GM12878 (cell line): Measurements from ENCODE around the gene CD82. TPM values are rescaled to one million over a fixed set of nuclear protein-coding genes. Genes with fewer than 3 reads are reported as not detected.

ENCODE experiments used
- ATAC-seq: fragments of 200-7000 bp; cut with Tn5 transposase; 3 replicates; pipeline ENCODE4 v1.9.1; 2020; ENCODE audit warnings: mild to moderate bottlenecking, moderate library complexity
- BruUV-seq: library from RNA; stranded (reverse); fragments of 400-500 nt; replicated peaks from 2 replicates; lab custom pipeline; 2021; lab: Mats Ljungman, UMichigan
- CTCF ChIA-PET: fragments of 300-600 bp; sonication (Branson Sonifier 250); formaldehyde crosslinking; extraction: SDS; loops from one replicate; lab custom pipeline; 2021; ENCODE audit warnings: inconsistent platforms; lab: Yijun Ruan, JAX
- POLR2A ChIA-PET: fragments of 350-600 bp; formaldehyde crosslinking; extraction: SDS; loops from one replicate; lab custom pipeline; 2021; ENCODE audit warnings: inconsistent platforms; lab: Charles Lee
- RAD21 ChIA-PET: fragments of 300-600 bp; sonication (Branson Sonifier 250); formaldehyde crosslinking; loops from one replicate; lab custom pipeline; 2023; ENCODE audit warnings: antibody characterized with exemption; ENCODE audit not compliant: unreplicated experiment; lab: Charles Lee
- SMC1A ChIA-PET: fragments of 300-600 bp; sonication (Branson Sonifier 250); formaldehyde crosslinking; loops from one replicate; lab custom pipeline; 2023; ENCODE audit not compliant: unreplicated experiment, uncharacterized antibody; lab: Charles Lee
- DNase-seq: peaks from one replicate; pipeline ENCODE4 v3.0.0-alpha.2; 2011; ENCODE audit warnings: low read depth, low spot score
- FAIRE-seq: peaks from 3 replicates; lab custom pipeline; 2011; peaks lifted over from hg19 to GRCh38; lab: Jason Lieb, UNC
- H2AFZ ChIP-seq: 2 replicates; pipeline ENCODE4 v1.6.0; 2011; ENCODE audit warnings: low read depth, low read length, control low read depth; ENCODE audit not compliant: control insufficient read depth
- H3K27ac ChIP-seq: 2 replicates; pipeline ENCODE4 v1.5.1; 2011; ENCODE audit warnings: control low read depth; ENCODE audit not compliant: control insufficient read depth, insufficient read depth
- H3K27me3 ChIP-seq, 2 experiments: replicated peaks in 1 of 2; 2 replicates each; pipeline versions ENCODE4 v1.6.0 to v1.6.1; 2011; ENCODE audit warnings: low read length in 1 of 2; ENCODE audit not compliant: control insufficient read depth in 2 of 2, insufficient read depth in 2 of 2
- H3K36me3 ChIP-seq, 2 experiments: 2 replicates each; pipeline ENCODE4 v1.5.1; 2011; ENCODE audit warnings: low read length in 1 of 2; ENCODE audit not compliant: control insufficient read depth in 2 of 2, insufficient read depth in 2 of 2
- H3K4me1 ChIP-seq: 2 replicates; pipeline ENCODE4 v1.6.1; 2011; ENCODE audit warnings: mild to moderate bottlenecking, low read length, moderate library complexity, mixed read lengths; ENCODE audit not compliant: control insufficient read depth, insufficient read depth
- H3K4me2 ChIP-seq: 2 replicates; pipeline ENCODE4 v1.6.0; 2011; ENCODE audit warnings: control low read depth; ENCODE audit not compliant: control insufficient read depth, insufficient read depth
- H3K4me3 ChIP-seq: fragments of 200-600 bp; sonication (generic); 2 replicates; pipeline ENCODE4 v1.5.1; 2016
- H3K79me2 ChIP-seq: 2 replicates; pipeline ENCODE4 v1.6.0; 2011; ENCODE audit warnings: low read length; ENCODE audit not compliant: control insufficient read depth, insufficient read depth
- H3K9ac ChIP-seq: 2 replicates; pipeline ENCODE4 v1.8.0; 2011; ENCODE audit warnings: low read length, control low read depth, mixed read lengths; ENCODE audit not compliant: control insufficient read depth, insufficient read depth
- H3K9me3 ChIP-seq: replicated peaks from 3 replicates; pipeline ENCODE4 v1.5.1; 2011; ENCODE audit warnings: mild to moderate bottlenecking, low read length; ENCODE audit not compliant: control insufficient read depth, insufficient read depth
- H4K20me1 ChIP-seq: 2 replicates; pipeline ENCODE4 v1.6.0; 2011; ENCODE audit not compliant: control insufficient read depth, insufficient read depth
- ASH2L ChIP-seq: fragments of 300-600, 200-600 bp; sonication (generic); IDR thresholded peaks from 2 replicates; pipeline ENCODE4 v1.6.1; 2017; ENCODE audit warnings: low read depth, mild to moderate bottlenecking, borderline replicate concordance
- BRCA1 ChIP-seq: IDR thresholded peaks from 2 replicates; pipeline ENCODE4 v1.6.1; 2011; ENCODE audit warnings: low read depth, low read length, improper control_type of control experiment
- CHD2 ChIP-seq: IDR thresholded peaks from 2 replicates; pipeline ENCODE4 v1.6.1; 2011; ENCODE audit warnings: low read depth, low read length, improper control_type of control experiment, borderline replicate concordance
- EED ChIP-seq: sonication (generic); IDR thresholded peaks from 2 replicates; pipeline ENCODE4 v1.6.1; 2016; ENCODE audit warnings: antibody characterized with exemption, low read depth
- FOXK2 ChIP-seq: fragments of 450-650 bp; IDR thresholded peaks from 2 replicates; pipeline ENCODE4 v1.6.1; 2017; ENCODE audit warnings: mild to moderate bottlenecking, moderate library complexity
- IKZF2 ChIP-seq, 2 experiments: fragments of 450-650 bp; IDR thresholded peaks; 2 replicates each; pipeline ENCODE4 v1.6.1; 2017; ENCODE audit warnings: mild to moderate bottlenecking in 2 of 2, moderate library complexity in 2 of 2
- NBN ChIP-seq: fragments of 450-650 bp; IDR thresholded peaks from 2 replicates; pipeline ENCODE4 v1.6.1; 2016
- NFXL1 ChIP-seq: fragments of 450-650 bp; IDR thresholded peaks from 2 replicates; pipeline ENCODE4 v1.6.1; 2017; ENCODE audit warnings: antibody characterized with exemption, mild to moderate bottlenecking, borderline replicate concordance
- POLR2A ChIP-seq: IDR thresholded peaks from 2 replicates; pipeline ENCODE4 v1.6.1; 2011; ENCODE audit warnings: low read depth, mild to moderate bottlenecking, low read length
- POLR2AphosphoS2 ChIP-seq: IDR thresholded peaks from 2 replicates; pipeline ENCODE4 v1.6.1; 2011; ENCODE audit warnings: low read depth, mild to moderate bottlenecking, low read length, improper control_type of control experiment, moderate library complexity
- TAF1 ChIP-seq: IDR thresholded peaks from 2 replicates; pipeline ENCODE4 v1.6.1; 2011; ENCODE audit warnings: mild to moderate bottlenecking, low read depth, low read length, borderline replicate concordance
- YBX1 ChIP-seq: fragments of 450-650 bp; IDR thresholded peaks from 2 replicates; pipeline ENCODE4 v1.6.1; 2016; ENCODE audit warnings: antibody characterized with exemption
- WGBS: methylation state at CpG from one replicate; pipeline ENCODE4 v1.1.6; 2016; ENCODE audit warnings: low lambda C conversion rate; ENCODE audit not compliant: insufficient replicate concordance, insufficient coverage; ENCODE audit errors: missing lambda C conversion rate; 5-methylcytosine and 5-hydroxymethylcytosine counted together
- in situ Hi-C: fragments of 300-500 bp; cut with MboI; formaldehyde crosslinking; loops from 9 replicates; pipeline ENCODE4 v1.14.3; 2018; ENCODE audit warnings: mixed read lengths
- intact Hi-C: fragments of 100-400 bp; cut with micrococcal nuclease; formaldehyde crosslinking; loops from one replicate; pipeline ENCODE4 v1.14.2; 2022; ENCODE audit not compliant: unreplicated experiment
- polyA plus RNA-seq, 11 experiments: library from polyadenylated mRNA; depleted of rRNA in 4 of 11; unstranded in 6 of 11; stranded (reverse) in 5 of 11; fragments of >200 nt; fragmentation: Nextera tagmentation in 4 of 11; fragmentation: Illumina TruSeq in 1 of 11; extraction: Ambion mirVana in 4 of 11; extraction: Trizol in 1 of 11; gene quantifications; 1 replicate in 1 of 11; 2 replicates in 10 of 11; pipeline versions ENCODE4 v1.2.1 to v1.2.3, GENCODE V29; 2011 to 2016; ENCODE audit warnings: inconsistent platforms in 2 of 11, missing spikeins in 2 of 11, low read depth in 1 of 11
- total RNA-seq, 4 experiments: library from RNA; depleted of rRNA in 3 of 4; stranded (reverse); fragments of >200 nt in 3 of 4; fragmentation: Illumina TruSeq in 1 of 4; extraction: Trizol in 1 of 4; gene quantifications; 2 replicates each; pipeline versions ENCODE4 v1.2.1 to v1.2.3, GENCODE V29; 2013 to 2021
- TF ChIP-seq, protein P1 (sequence below): IDR thresholded peaks from 2 replicates; pipeline ENCODE4 v1.6.1; 2011; ENCODE audit warnings: borderline replicate concordance, low read depth, mild to moderate bottlenecking, moderate library complexity, mixed read lengths, low read length; ENCODE audit not compliant: insufficient read depth; ENCODE audit errors: extremely low read length
- TF ChIP-seq, protein P2 (sequence below): IDR thresholded peaks from 2 replicates; pipeline ENCODE4 v1.6.1; 2011; ENCODE audit warnings: mild to moderate bottlenecking, low read depth, low read length, moderate library complexity; ENCODE audit not compliant: insufficient replicate concordance

Gene CD82
- total and polyA plus RNA-seq, 10 of the 15 experiments (the other 5 are each of a cell fraction or from before 2014, with no cell fraction given), result 5.2 to 180 (median 84.7) TPM

GRCh38 chr11:44622721-44623258 lies 57.3 kb downstream of the CD82 start:
- WGBS, result 92% methylated on average over 11 of the region's 11 CpGs
- no peak overlapping the region for H3K27ac ChIP-seq
- no peaks in the 10 kb centered on the region for H3K27me3 ChIP-seq
- H3K9ac ChIP-seq, result no peak overlapping the region
- in situ Hi-C loops (loop anchor here (10.0 kb wide), 1 partner anchor 338 kb away; no protein-coding TSS in a partner anchor), intact Hi-C loops (loop anchor here (5.0 to 10.0 kb wide), 3 partner anchors 155 to 528 kb away; partner anchors contain the start of gene EXT2)
- no peak for FAIRE-seq
- SMC1A ChIA-PET, result interaction anchor here (1.3 to 2.7 kb wide), 5 partner anchors 9 to 68 kb away, joined by 3 to 13 read pairs (median 5); no protein-coding TSS in a partner anchor
- DNase-seq, result no peak
- no TSS peak for BruUV-seq
- no peaks in the 10 kb centered on the region for H3K79me2 ChIP-seq
- ATAC-seq, result no peak
- CTCF ChIA-PET, result interaction anchor here (0.6 to 5.6 kb wide), 9 partner anchors 11 to 289 kb away, joined by 3 to 60 read pairs (median 3); no protein-coding TSS in a partner anchor
- no peak overlapping the region for H2AFZ ChIP-seq
- no peaks in the 10 kb centered on the region for H4K20me1 ChIP-seq
- RAD21 ChIA-PET, result interaction anchor here (1.7 to 6.6 kb wide), 2 partner anchors 10 to 65 kb away, joined by 4 to 190 read pairs; no protein-coding TSS in a partner anchor
- H3K36me3 ChIP-seq, result peaks cover 5 to 14% of the 10 kb centered on the region in 2 experiments; a peak in 3 of 4 replicates
- H3K4me3 ChIP-seq, result no peak overlapping the region
- POLR2A ChIA-PET, result interaction anchor here (1.0 to 1.2 kb wide), 3 partner anchors 26 to 58 kb away, joined by 3 to 4 read pairs (median 4); partner anchors contain the start of gene CD82
- H3K9me3 ChIP-seq, result peaks cover 3% of the 10 kb centered on the region; the same call in 2 of the 3 replicates
- no peak overlapping the region for H3K4me2 ChIP-seq
- 0 out of 2 replicates have a peak, but pooled peaks have one; percentile 4 for TF ChIP-seq POLR2AphosphoS2
- 0 out of 2 replicates have a peak, but pooled peaks have one; percentile 32 for TF ChIP-seq POLR2A
- no peak for TF ChIP-seq CHD2
- H3K4me1 ChIP-seq, result peaks cover 3% of the 10 kb centered on the region

DNA sequence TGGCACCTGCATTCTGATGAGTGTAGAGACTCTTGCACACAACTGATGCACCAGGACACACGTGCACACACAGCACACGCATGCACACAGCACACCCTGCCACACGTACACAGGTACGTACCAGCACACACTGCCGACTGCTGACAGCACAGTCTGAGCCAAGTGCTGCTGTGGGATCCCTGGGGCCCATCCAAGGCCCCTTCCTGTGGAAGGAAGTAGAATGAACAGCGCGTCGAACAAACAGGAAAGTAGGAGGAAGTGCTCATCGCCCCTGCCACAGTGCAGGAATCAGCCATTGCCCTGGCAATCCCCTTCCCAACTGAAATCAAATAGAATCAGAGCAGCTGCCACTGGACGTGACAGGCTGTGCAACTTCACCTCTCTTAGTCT lies 57.9 kb downstream of the CD82 start:
- Histone ChIP-seq H3K79me2 (no peaks in the 10 kb centered on the region), H3K27ac (no peak overlapping the region), H4K20me1 (no peaks in the 10 kb centered on the region), H3K9ac (no peak overlapping the region), H3K4me3 (no peak overlapping the region), H3K4me2 (no peak overlapping the region), H3K9me3 (peaks cover 3% of the 10 kb centered on the region; the same call in 2 of the 3 replicates), H3K4me1 (peaks cover 8% of the 10 kb centered on the region), H3K27me3 (no peaks in the 10 kb centered on the region), H3K36me3 (peaks cover 3 to 13% of the 10 kb centered on the region in 2 experiments; a peak in 2 of 4 replicates), H2AFZ (no peak overlapping the region)
- in situ Hi-C loops (loop anchor here (10.0 kb wide), 1 partner anchor 339 kb away; no protein-coding TSS in a partner anchor), intact Hi-C loops (loop anchor here (5.0 to 10.0 kb wide), 3 partner anchors 154 to 529 kb away; partner anchors contain the start of gene EXT2)
- ChIA-PET CTCF (interaction anchor here (1.1 to 5.6 kb wide), 3 partner anchors 66 to 153 kb away, joined by 3 to 60 read pairs (median 3); no protein-coding TSS in a partner anchor), POLR2A (interaction anchor here (1.0 kb wide), 1 partner anchor 12 kb away, joined by 3 read pairs; no protein-coding TSS in a partner anchor), SMC1A (interaction anchor here (1.1 to 1.4 kb wide), 2 partner anchors 11 kb away, joined by 3 read pairs; no protein-coding TSS in a partner anchor), RAD21 (interaction anchor here (2.2 kb wide), 1 partner anchor 66 kb away, joined by 6 read pairs; no protein-coding TSS in a partner anchor)
- DNase-seq, result no peak
- WGBS, result 31% methylated on average over 10 of the region's 10 CpGs
- FAIRE-seq, result no peak
- BruUV-seq, result no TSS peak
- peak; percentile 5 for ATAC-seq
- TF ChIP-seq FOXK2 (no peak), TAF1 (no peak), POLR2AphosphoS2 (peak; percentile 58), BRCA1 (no peak), NFXL1 (no peak), EED (no peak), ASH2L (no peak), YBX1 (no peak), NBN (no peak), IKZF2 (IDR thresholded peaks at IDR 0.05) (no peak)
- TF ChIP-seq, protein P1, sequence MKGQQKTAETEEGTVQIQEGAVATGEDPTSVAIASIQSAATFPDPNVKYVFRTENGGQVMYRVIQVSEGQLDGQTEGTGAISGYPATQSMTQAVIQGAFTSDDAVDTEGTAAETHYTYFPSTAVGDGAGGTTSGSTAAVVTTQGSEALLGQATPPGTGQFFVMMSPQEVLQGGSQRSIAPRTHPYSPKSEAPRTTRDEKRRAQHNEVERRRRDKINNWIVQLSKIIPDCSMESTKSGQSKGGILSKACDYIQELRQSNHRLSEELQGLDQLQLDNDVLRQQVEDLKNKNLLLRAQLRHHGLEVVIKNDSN, result no peak
- TF ChIP-seq, protein P2, sequence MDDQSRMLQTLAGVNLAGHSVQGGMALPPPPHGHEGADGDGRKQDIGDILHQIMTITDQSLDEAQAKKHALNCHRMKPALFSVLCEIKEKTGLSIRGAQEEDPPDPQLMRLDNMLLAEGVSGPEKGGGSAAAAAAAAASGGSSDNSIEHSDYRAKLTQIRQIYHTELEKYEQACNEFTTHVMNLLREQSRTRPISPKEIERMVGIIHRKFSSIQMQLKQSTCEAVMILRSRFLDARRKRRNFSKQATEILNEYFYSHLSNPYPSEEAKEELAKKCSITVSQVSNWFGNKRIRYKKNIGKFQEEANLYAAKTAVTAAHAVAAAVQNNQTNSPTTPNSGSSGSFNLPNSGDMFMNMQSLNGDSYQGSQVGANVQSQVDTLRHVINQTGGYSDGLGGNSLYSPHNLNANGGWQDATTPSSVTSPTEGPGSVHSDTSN, result no peak
